Measurements from ENCODE around the gene FFAR3. TPM values are rescaled to one million over a fixed set of nuclear protein-coding genes. Genes with fewer than 3 reads are reported as not detected.

Gene FFAR3
- total RNA-seq, 6 donors from 2014 or later, result 0.24 TPM; not detected in 5

DNA sequence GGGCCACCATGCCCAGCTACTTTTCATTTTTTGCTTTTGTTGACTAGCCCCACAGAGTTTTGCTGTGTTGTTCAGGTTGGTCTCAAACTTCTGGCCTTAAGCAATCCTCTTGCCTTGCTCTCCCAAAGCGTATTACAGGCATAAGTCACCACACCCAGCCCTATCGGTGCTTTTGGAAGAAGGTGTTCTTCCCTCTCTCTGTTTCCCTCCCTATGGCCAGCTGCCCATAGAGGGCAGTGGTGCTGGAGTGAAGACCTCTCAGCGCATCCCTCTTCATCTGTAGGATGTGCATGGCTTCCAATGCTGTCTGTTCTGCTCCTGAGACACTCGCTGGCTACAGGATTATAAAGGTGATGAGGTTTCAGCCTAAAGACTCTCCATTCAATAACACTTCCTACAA is 30.6 kb upstream of the FFAR3 start:
- ATAC-seq (ENCODE audit: low FRiP score in 2 of 2), result no peak
- DNase-seq, result no peak
- Histone ChIP-seq H3K27ac (no peak overlapping the region), H3K9me3 (no peaks in the 10 kb centered on the region), H3K4me3 (no peak overlapping the region), H3K36me3 (no peaks in the 10 kb centered on the region), H3K4me1 (no peaks in the 10 kb centered on the region), H3K27me3 (no peaks in the 10 kb centered on the region)
- TF ChIP-seq POLR2A (IDR thresholded peaks at IDR 0.05) (no peak), EP300 (IDR thresholded peaks at IDR 0.05) (no peak), POLR2AphosphoS5 (IDR thresholded peaks at IDR 0.05) (no peak)
- 86 to 88% methylated on average over 4 of the region's 4 CpGs for WGBS, 2 donors

DNA sequence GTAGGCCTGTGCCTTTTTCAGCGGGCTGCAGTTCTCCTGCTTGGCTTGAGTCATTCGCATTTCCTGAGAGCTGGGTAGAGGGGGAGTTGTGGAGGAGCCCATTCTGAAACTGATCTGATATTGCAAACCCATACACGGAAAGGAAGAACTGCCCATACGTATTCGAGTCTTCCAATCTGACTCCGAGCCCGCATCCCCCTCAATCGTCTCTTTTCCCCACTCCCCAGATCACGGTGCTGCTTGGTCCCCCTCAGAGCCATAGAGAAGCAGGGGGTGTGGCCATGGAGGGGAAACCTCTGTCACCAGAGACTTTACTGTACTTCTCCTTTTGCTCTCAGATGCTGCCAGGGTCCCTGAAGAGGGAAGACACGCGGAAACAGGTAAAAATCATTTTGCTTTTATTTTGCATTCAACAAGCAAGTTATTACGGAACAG is 29.4 kb upstream of the FFAR3 start, which contains the start of gene CD22:
TSS of gene CD22 (plus strand) at position 337 of the 435 bp plus-strand sequence. CDS start 2,854 bp downstream, outside the sequence.
- H3K36me3 ChIP-seq, result no peaks in the 10 kb centered on the region
- no peak within 1 kb of the TSS for H3K4me3 ChIP-seq
- H3K27ac ChIP-seq, result no peak within 1 kb of the TSS
- no peaks in the 10 kb centered on the region for H3K9me3 ChIP-seq
- TF ChIP-seq POLR2A (IDR thresholded peaks at IDR 0.05) (no peak), POLR2AphosphoS5 (IDR thresholded peaks at IDR 0.05) (no peak)
- TF ChIP-seq, protein P1, sequence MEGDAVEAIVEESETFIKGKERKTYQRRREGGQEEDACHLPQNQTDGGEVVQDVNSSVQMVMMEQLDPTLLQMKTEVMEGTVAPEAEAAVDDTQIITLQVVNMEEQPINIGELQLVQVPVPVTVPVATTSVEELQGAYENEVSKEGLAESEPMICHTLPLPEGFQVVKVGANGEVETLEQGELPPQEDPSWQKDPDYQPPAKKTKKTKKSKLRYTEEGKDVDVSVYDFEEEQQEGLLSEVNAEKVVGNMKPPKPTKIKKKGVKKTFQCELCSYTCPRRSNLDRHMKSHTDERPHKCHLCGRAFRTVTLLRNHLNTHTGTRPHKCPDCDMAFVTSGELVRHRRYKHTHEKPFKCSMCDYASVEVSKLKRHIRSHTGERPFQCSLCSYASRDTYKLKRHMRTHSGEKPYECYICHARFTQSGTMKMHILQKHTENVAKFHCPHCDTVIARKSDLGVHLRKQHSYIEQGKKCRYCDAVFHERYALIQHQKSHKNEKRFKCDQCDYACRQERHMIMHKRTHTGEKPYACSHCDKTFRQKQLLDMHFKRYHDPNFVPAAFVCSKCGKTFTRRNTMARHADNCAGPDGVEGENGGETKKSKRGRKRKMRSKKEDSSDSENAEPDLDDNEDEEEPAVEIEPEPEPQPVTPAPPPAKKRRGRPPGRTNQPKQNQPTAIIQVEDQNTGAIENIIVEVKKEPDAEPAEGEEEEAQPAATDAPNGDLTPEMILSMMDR (IDR thresholded peaks at IDR 0.05), result no peak
- WGBS, 2 donors, result 73 to 75% methylated on average over 12 of the region's 12 CpGs
- H3K4me1 ChIP-seq, result no peaks in the 10 kb centered on the region
- no peak for DNase-seq
- H3K27me3 ChIP-seq, result no peaks in the 10 kb centered on the region
- no peak for ATAC-seq (ENCODE audit: low FRiP score in 2 of 2)

DNA sequence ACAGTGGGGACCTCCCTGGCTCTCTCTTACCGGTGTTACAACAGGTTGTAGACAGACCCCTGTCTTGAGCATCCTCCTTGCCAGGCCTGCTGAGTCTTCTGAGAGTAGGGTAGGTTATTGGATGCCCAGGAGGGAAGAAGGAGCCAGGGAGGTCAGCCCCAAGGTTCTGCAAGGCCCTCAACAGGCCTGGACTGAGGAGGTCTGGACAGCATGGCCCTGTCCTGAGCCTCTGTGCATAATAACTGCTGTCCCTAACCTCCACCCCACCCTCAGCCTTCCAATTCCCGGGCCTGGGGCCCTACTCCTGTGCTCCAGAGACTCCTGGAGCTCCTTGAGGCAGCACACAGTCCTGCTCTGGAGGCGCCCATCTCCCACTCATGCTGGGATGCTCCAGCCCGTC is 28.9 kb upstream of the FFAR3 start:
- DNase-seq (no peak), ATAC-seq (ENCODE audit: low FRiP score in 2 of 2) (peak in 1 of 2 donors; percentile 35)
- H3K27ac ChIP-seq, result no peak overlapping the region
- no peaks in the 10 kb centered on the region for H3K4me1 ChIP-seq
- H3K36me3 ChIP-seq, result no peaks in the 10 kb centered on the region
- H3K9me3 ChIP-seq, result no peaks in the 10 kb centered on the region
- TF ChIP-seq, protein P1 (IDR thresholded peaks at IDR 0.05), result no peak
- no peak for TF ChIP-seq POLR2A (IDR thresholded peaks at IDR 0.05)
- TF ChIP-seq POLR2AphosphoS5 (IDR thresholded peaks at IDR 0.05), result no peak
- TF ChIP-seq EP300 (IDR thresholded peaks at IDR 0.05), result no peak
- H3K4me3 ChIP-seq, result no peak overlapping the region
- H3K27me3 ChIP-seq, result no peaks in the 10 kb centered on the region
- 89 to 95% methylated on average over 4 of the region's 4 CpGs for WGBS, 2 donors

DNA sequence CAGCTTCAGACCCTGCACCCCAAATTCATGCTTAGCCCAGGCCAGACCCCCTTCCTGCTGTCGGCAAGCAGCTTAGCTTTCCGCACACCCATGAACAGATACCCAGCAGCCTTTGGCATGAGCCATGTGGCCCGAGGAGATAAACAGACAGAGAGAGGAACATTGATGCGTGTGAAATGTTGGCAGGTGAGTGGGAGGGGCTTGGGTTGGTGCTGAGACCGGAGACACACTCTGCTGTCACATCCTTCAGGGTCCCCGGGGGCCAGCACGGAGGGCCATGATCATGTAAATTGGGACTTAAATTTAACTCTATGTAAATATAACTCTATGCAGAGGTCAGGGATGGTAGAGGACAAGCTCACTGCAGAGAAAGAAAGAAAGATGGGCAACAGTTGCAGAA is 27.8 kb upstream of the FFAR3 start:
- ATAC-seq (ENCODE audit: low FRiP score in 2 of 2), result no peak

DNA sequence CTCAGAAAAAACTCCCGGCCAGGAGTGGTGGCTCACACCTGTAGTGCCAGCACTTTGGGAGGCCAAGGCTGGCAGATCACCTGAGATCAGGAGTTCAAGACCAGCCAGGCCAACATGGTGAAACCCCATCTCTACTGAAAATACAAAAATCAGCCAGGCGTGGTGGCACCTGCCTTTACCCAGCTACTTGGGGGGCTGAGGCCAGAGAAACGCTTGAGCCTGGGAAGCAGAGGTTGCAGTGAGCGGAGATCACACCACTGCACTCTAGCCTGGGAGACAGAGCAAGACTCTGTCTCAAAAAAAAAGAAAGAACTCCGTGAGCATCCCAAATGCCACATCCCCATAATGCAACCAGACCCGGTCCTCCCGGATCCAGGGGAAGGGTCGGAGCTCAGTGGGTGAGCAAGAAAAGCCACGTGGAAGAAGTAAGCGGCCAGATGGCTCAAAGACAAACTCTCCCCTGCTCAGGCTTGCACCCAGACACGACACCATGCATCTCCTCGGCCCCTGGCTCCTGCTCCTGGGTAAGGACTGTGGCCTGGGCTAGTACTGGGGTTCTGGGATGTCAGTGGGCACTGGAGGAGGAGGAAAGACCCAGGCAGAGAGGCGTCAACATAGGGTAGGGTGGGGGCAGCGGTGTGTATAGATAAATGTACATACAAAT is 26.6 kb upstream of the FFAR3 start:
- Histone ChIP-seq H3K4me3 (no peak overlapping the region), H3K27ac (no peak overlapping the region), H3K27me3 (no peaks in the 10 kb centered on the region), H3K4me1 (no peaks in the 10 kb centered on the region), H3K36me3 (no peaks in the 10 kb centered on the region), H3K9me3 (no peaks in the 10 kb centered on the region)
- WGBS, 2 donors, result 86 to 87% methylated on average over 14 of the region's 14 CpGs
- no peak for ATAC-seq (ENCODE audit: low FRiP score in 2 of 2)
- TF ChIP-seq, protein P1 (IDR thresholded peaks at IDR 0.05), result no peak
- no peak for TF ChIP-seq POLR2A (IDR thresholded peaks at IDR 0.05)
- no peak for TF ChIP-seq POLR2AphosphoS5 (IDR thresholded peaks at IDR 0.05)
- TF ChIP-seq EP300 (IDR thresholded peaks at IDR 0.05), result no peak
- no peak for DNase-seq

More for the DNA sequence above, 27.8 kb upstream of the FFAR3 start:
- WGBS, 2 donors, result 68 to 76% methylated on average over 7 of the region's 7 CpGs
- H3K9me3 ChIP-seq, result no peaks in the 10 kb centered on the region
- H3K36me3 ChIP-seq, result no peaks in the 10 kb centered on the region
- no peak overlapping the region for H3K27ac ChIP-seq
- no peak overlapping the region for H3K4me3 ChIP-seq
- no peaks in the 10 kb centered on the region for H3K4me1 ChIP-seq
- TF ChIP-seq EP300 (IDR thresholded peaks at IDR 0.05), result no peak
- TF ChIP-seq POLR2AphosphoS5 (IDR thresholded peaks at IDR 0.05), result no peak
- TF ChIP-seq POLR2A (IDR thresholded peaks at IDR 0.05), result no peak
- TF ChIP-seq, protein P1 (IDR thresholded peaks at IDR 0.05), result no peak
- no peak for DNase-seq
- no peaks in the 10 kb centered on the region for H3K27me3 ChIP-seq
